Fibroblast of lung (primary cell): Measurements from ENCODE around the gene SDK1. TPM values are rescaled to one million over a fixed set of nuclear protein-coding genes. Genes with fewer than 3 reads are reported as not detected.
"Not testable (repeated sequence)": the region's sequence is repeated elsewhere in the genome, so short reads cannot be mapped to it uniquely, and the experiment has no call there.

Experiments
- DNase-seq, 2 donors: peaks; one replicate each; pipeline versions ENCODE4 v3.0.0 to v3.0.0-alpha.2; 2010; ENCODE audit warnings: low read depth in 2 of 2
- H2AFZ ChIP-seq: 2 replicates; pipeline ENCODE4 v1.5.1; 2012; ENCODE audit warnings: low read length, control low read depth, inconsistent platforms
- H3K27ac ChIP-seq: 2 replicates; pipeline ENCODE4 v1.5.1; 2011; ENCODE audit warnings: low read length, control low read depth; ENCODE audit not compliant: insufficient read depth
- H3K27me3 ChIP-seq: 2 replicates; pipeline ENCODE4 v1.5.1; 2011; ENCODE audit warnings: mild to moderate bottlenecking, low read length; ENCODE audit not compliant: control insufficient read depth, insufficient read depth
- H3K36me3 ChIP-seq: 2 replicates; pipeline ENCODE4 v1.5.1; 2011; ENCODE audit warnings: low read length; ENCODE audit not compliant: control insufficient read depth, insufficient read depth
- H3K4me1 ChIP-seq: 2 replicates; pipeline ENCODE4 v1.5.1; 2011; ENCODE audit warnings: low read length; ENCODE audit not compliant: control insufficient read depth, insufficient read depth; ENCODE audit errors: extremely low read depth
- H3K4me2 ChIP-seq: 2 replicates; pipeline ENCODE4 v1.5.1; 2011; ENCODE audit warnings: low read length, control low read depth; ENCODE audit not compliant: insufficient read depth; ENCODE audit errors: extremely low read depth
- H3K4me3 ChIP-seq, 4 experiments: fragments of 200-600 bp in 1 of 4; sonication (generic) in 1 of 4; replicated peaks in 1 of 4; 2 replicates each; pipeline ENCODE4 v1.5.1; 2011 to 2016; ENCODE audit warnings: low read length in 4 of 4, low read depth in 3 of 4, mild to moderate bottlenecking in 3 of 4, control low read depth in 2 of 4, inconsistent platforms in 1 of 4, mixed read lengths in 1 of 4; ENCODE audit not compliant: insufficient read depth in 1 of 4; ENCODE audit errors: control extremely low read depth in 1 of 4
- H3K79me2 ChIP-seq: 2 replicates; pipeline ENCODE4 v1.5.1; 2012; ENCODE audit warnings: mild to moderate bottlenecking, low read length, inconsistent platforms; ENCODE audit not compliant: control insufficient read depth, insufficient read depth
- H3K9ac ChIP-seq: 2 replicates; pipeline ENCODE4 v1.5.1; 2011; ENCODE audit warnings: mild to moderate bottlenecking, low read length, control low read depth; ENCODE audit not compliant: insufficient read depth
- H3K9me3 ChIP-seq: 2 replicates; pipeline ENCODE4 v1.5.1; 2012; ENCODE audit warnings: low read depth, low read length; ENCODE audit not compliant: control insufficient read depth, insufficient read depth
- H4K20me1 ChIP-seq: 2 replicates; pipeline ENCODE4 v1.5.1; 2011; ENCODE audit warnings: low read length; ENCODE audit not compliant: control insufficient read depth, insufficient read depth; ENCODE audit errors: extremely low read depth
- CTCF ChIP-seq, 2 donors: IDR thresholded peaks in 1 of 2; conservative IDR thresholded peaks in 1 of 2; 1 replicate in 1 of 2; 2 replicates in 1 of 2; pipeline ENCODE4 v1.5.1; 2011 to 2012; ENCODE audit warnings: low read length in 2 of 2, control low read depth in 1 of 2, inconsistent platforms in 1 of 2, low read depth in 1 of 2, mild to moderate bottlenecking in 1 of 2
- EZH2 ChIP-seq: IDR thresholded peaks from 2 replicates; pipeline ENCODE4 v1.5.1; 2012; ENCODE audit warnings: low read length, control low read depth, mild to moderate bottlenecking; ENCODE audit errors: missing control alignments
- polyA plus RNA-seq, 2 donors: library from polyadenylated mRNA; depleted of rRNA in 1 of 2; stranded (reverse) in 1 of 2; unstranded in 1 of 2; fragments of >200 nt; gene quantifications; 2 replicates each; pipeline ENCODE4 v1.2.1, GENCODE V29; 2011 to 2012; ENCODE audit warnings: missing spikeins in 1 of 2
- total RNA-seq: library from RNA; depleted of rRNA; stranded (reverse); fragments of >200 nt; gene quantifications from 2 replicates; pipeline ENCODE4 v1.2.1, GENCODE V29; 2014

The SDK1 gene
- total and polyA plus RNA-seq, 2 donors (not counting 1 experiment from before 2014, with no cell fraction given), result 1.0 to 8.6 TPM

GRCh38 chr7:3754493-3755341, 453.7 kb downstream of the SDK1 start:
- Histone ChIP-seq H2AFZ (no peak overlapping the region), H3K9me3 (no peaks in the 10 kb centered on the region), H4K20me1 (no peaks in the 10 kb centered on the region), H3K4me3 (peak overlapping the region in 1 of 4 experiments; percentile 27), H3K36me3 (no peaks in the 10 kb centered on the region), H3K4me1 (no peaks in the 10 kb centered on the region), H3K79me2 (no peaks in the 10 kb centered on the region), H3K27me3 (no peaks in the 10 kb centered on the region), H3K27ac (peak overlapping the region; percentile 24), H3K4me2 (peak overlapping the region; percentile 41), H3K9ac (no peak overlapping the region)
- TF ChIP-seq EZH2, result no peak
- no peak for TF ChIP-seq CTCF (conservative IDR thresholded peaks at IDR 0.05 in 1 of 2, IDR thresholded peaks at IDR 0.05 in 1 of 2; ENCODE audit: low read depth in 1 of 2, low read length in 2 of 2)
- DNase-seq, result peak; percentile 91 to 92

GRCh38 chr7:3755778-3756453, 454.9 kb downstream of the SDK1 start:
- H2AFZ ChIP-seq, DNase-seq, H3K9ac ChIP-seq, H4K20me1 ChIP-seq, H3K27ac ChIP-seq, H3K79me2 ChIP-seq, H3K36me3 ChIP-seq, H3K27me3 ChIP-seq, H3K4me1 ChIP-seq, H3K9me3 ChIP-seq, H3K4me3 ChIP-seq, H3K4me2 ChIP-seq: not testable (repeated sequence)

GRCh38 chr7:3757059-3757458, 456.0 kb downstream of the SDK1 start:
- Histone ChIP-seq H3K36me3 (no peaks in the 10 kb centered on the region), H3K27ac (no peak overlapping the region), H3K4me2 (no peak overlapping the region), H3K27me3 (no peaks in the 10 kb centered on the region), H3K9me3 (no peaks in the 10 kb centered on the region), H3K4me1 (no peaks in the 10 kb centered on the region), H3K79me2 (no peaks in the 10 kb centered on the region), H4K20me1 (no peaks in the 10 kb centered on the region), H2AFZ (no peak overlapping the region), H3K9ac (no peak overlapping the region), H3K4me3 (no peak overlapping the region)
- DNase-seq, result no peak
- no peak for TF ChIP-seq EZH2
